ENCODE results near the gene ANXA7. TPM values are rescaled to one million over a fixed set of nuclear protein-coding genes. Genes with fewer than 3 reads are reported as not detected.
"Not testable (repeated sequence)": the region's sequence is repeated elsewhere in the genome, so short reads cannot be mapped to it uniquely, and the experiment has no call there.

Gene ANXA7
- total RNA-seq, 1 experiment from 2014 or later, result 62.3 TPM

GRCh38 chr10:73410897-73411296 is 3.0 kb downstream of the ANXA7 start:
- in situ Hi-C loops (cut with HindIII; ENCODE audit: low sequenced_read_pairs), result no loop called here
- no peak for DNase-seq (ENCODE audit: low spot score)

- no peak for DNase-seq (ENCODE audit: low spot score)
- in situ Hi-C loops (cut with HindIII; ENCODE audit: low sequenced_read_pairs), result no loop called here
These were observed 4.8 kb downstream of the ANXA7 start for GRCh38 chr10:73408978-73409521.

- DNase-seq (ENCODE audit: low spot score), result no peak
- in situ Hi-C loops (cut with HindIII; ENCODE audit: low sequenced_read_pairs), result no loop called here
These were observed 5.8 kb downstream of the ANXA7 start for GRCh38 chr10:73408061-73408460.

GRCh38 chr10:73407495-73407894 is 6.4 kb downstream of the ANXA7 start:
- DNase-seq (ENCODE audit: low spot score), result no peak
- in situ Hi-C loops (cut with HindIII; ENCODE audit: low sequenced_read_pairs), result no loop called here

- in situ Hi-C loops (cut with HindIII; ENCODE audit: low sequenced_read_pairs), result no loop called here
- no peak for DNase-seq (ENCODE audit: low spot score)
These were observed 7.0 kb downstream of the ANXA7 start for GRCh38 chr10:73406846-73407245.

- no peak for DNase-seq (ENCODE audit: low spot score)
- in situ Hi-C loops (cut with HindIII; ENCODE audit: low sequenced_read_pairs), result no loop called here
These were observed 8.3 kb downstream of the ANXA7 start for GRCh38 chr10:73405556-73405955.

GRCh38 chr10:73404690-73405089 is 9.2 kb downstream of the ANXA7 start:
- in situ Hi-C loops (cut with HindIII; ENCODE audit: low sequenced_read_pairs), result no loop called here

GRCh38 chr10:73401636-73402035 is 12.2 kb downstream of the ANXA7 start:
- in situ Hi-C loops (cut with HindIII; ENCODE audit: low sequenced_read_pairs), result no loop called here
- no peak for DNase-seq (ENCODE audit: low spot score)

More at GRCh38 chr10:73404690-73405089, 9.2 kb downstream of the ANXA7 start:
- DNase-seq (ENCODE audit: low spot score), result no peak

GRCh38 chr10:73399063-73399462 is 14.8 kb downstream of the ANXA7 start:
- in situ Hi-C loops (cut with HindIII; ENCODE audit: low sequenced_read_pairs), result no loop called here

GRCh38 chr10:73398024-73398423 is 15.8 kb downstream of the ANXA7 start:
- DNase-seq (ENCODE audit: low spot score), result no peak
- in situ Hi-C loops (cut with HindIII; ENCODE audit: low sequenced_read_pairs), result no loop called here

More at GRCh38 chr10:73399063-73399462, 14.8 kb downstream of the ANXA7 start:
- no peak for DNase-seq (ENCODE audit: low spot score)

- DNase-seq (ENCODE audit: low spot score); in situ Hi-C loops (cut with HindIII; ENCODE audit: low sequenced_read_pairs): not testable (repeated sequence)
These were observed 19.5 kb downstream of the ANXA7 start for GRCh38 chr10:73394325-73394724.

- no peak for DNase-seq (ENCODE audit: low spot score)
- in situ Hi-C loops (cut with HindIII; ENCODE audit: low sequenced_read_pairs), result no loop called here
These were observed 25.6 kb downstream of the ANXA7 start for GRCh38 chr10:73388228-73388627.

- no peak for DNase-seq (ENCODE audit: low spot score)
- in situ Hi-C loops (cut with HindIII; ENCODE audit: low sequenced_read_pairs), result no loop called here
These were observed 27.3 kb downstream of the ANXA7 start for GRCh38 chr10:73386583-73386982.

- in situ Hi-C loops (cut with HindIII; ENCODE audit: low sequenced_read_pairs), result no loop called here
- no peak for DNase-seq (ENCODE audit: low spot score)
These were observed 34.7 kb downstream of the ANXA7 start for GRCh38 chr10:73379064-73379748.

- no peak for DNase-seq (ENCODE audit: low spot score)
- in situ Hi-C loops (cut with HindIII; ENCODE audit: low sequenced_read_pairs), result no loop called here
These were observed 37.2 kb downstream of the ANXA7 start for GRCh38 chr10:73376679-73377078.

GRCh38 chr10:73368238-73368637 is 45.6 kb downstream of the ANXA7 start:
- DNase-seq (ENCODE audit: low spot score), result no peak
- in situ Hi-C loops (cut with HindIII; ENCODE audit: low sequenced_read_pairs), result no loop called here

GRCh38 chr10:73366381-73367298 is 47.2 kb downstream of the ANXA7 start:
- in situ Hi-C loops (cut with HindIII; ENCODE audit: low sequenced_read_pairs), result no loop called here
- no peak for DNase-seq (ENCODE audit: low spot score)

- no peak for DNase-seq (ENCODE audit: low spot score)
- in situ Hi-C loops (cut with HindIII; ENCODE audit: low sequenced_read_pairs), result no loop called here
These were observed 48.9 kb downstream of the ANXA7 start for GRCh38 chr10:73364964-73365363.

GRCh38 chr10:73359492-73359891 is 54.4 kb downstream of the ANXA7 start:
- in situ Hi-C loops (cut with HindIII; ENCODE audit: low sequenced_read_pairs), result no loop called here
- DNase-seq (ENCODE audit: low spot score), result no peak

All from G401 (cell line).